A673 (cell line): Measurements from ENCODE around the gene STRN. TPM values are rescaled to one million over a fixed set of nuclear protein-coding genes. Genes with fewer than 3 reads are reported as not detected.
A peak's percentile ranks its signal among the peaks of the same experiment; 100 is the strongest.

Experiments used
- BruUV-seq: library from RNA; stranded (reverse); fragments of 400-500 nt; replicated peaks from 2 replicates; lab custom pipeline; 2021; lab: Mats Ljungman, UMichigan
- CTCF ChIA-PET: fragments of 300-600 bp; sonication (Branson Sonifier 250); formaldehyde crosslinking; loops from one replicate; lab custom pipeline; 2022; ENCODE audit warnings: antibody characterized with exemption; lab: Charles Lee
- POLR2A ChIA-PET: fragments of 300-600 bp; sonication (Branson Sonifier 250); formaldehyde crosslinking; loops from one replicate; lab custom pipeline; 2022; ENCODE audit warnings: antibody characterized with exemption; ENCODE audit not compliant: low non-redundant PET; lab: Charles Lee
- DNase-seq: peaks from one replicate; pipeline ENCODE4 v3.0.0-alpha.2; 2015; ENCODE audit warnings: low spot score
- H3K27ac ChIP-seq: fragments of 200-600 bp; sonication (generic); 2 replicates; pipeline ENCODE4 v1.5.1; 2016; ENCODE audit warnings: mixed run types, low read depth, mild to moderate bottlenecking, mixed read lengths, antibody characterized with exemption, low read length; ENCODE audit not compliant: poor library complexity, severe bottlenecking
- H3K27me3 ChIP-seq: fragments of 200-600 bp; sonication (generic); replicated peaks from 2 replicates; pipeline ENCODE4 v1.6.1; 2017; ENCODE audit warnings: mixed run types, low read depth, mild to moderate bottlenecking, mixed read lengths, antibody characterized with exemption, low read length; ENCODE audit not compliant: insufficient read depth, poor library complexity
- H3K36me3 ChIP-seq: fragments of 200-600 bp; sonication (generic); 2 replicates; pipeline ENCODE4 v1.6.1; 2016; ENCODE audit warnings: mixed run types, mild to moderate bottlenecking, mixed read lengths, antibody characterized with exemption, low read length; ENCODE audit not compliant: insufficient read depth, poor library complexity, severe bottlenecking
- H3K4me1 ChIP-seq: fragments of 200-600 bp; sonication (generic); 2 replicates; pipeline ENCODE4 v1.6.1; 2017; ENCODE audit warnings: mixed run types, mild to moderate bottlenecking, mixed read lengths, antibody characterized with exemption, low read length; ENCODE audit not compliant: insufficient read depth, poor library complexity, severe bottlenecking
- H3K4me3 ChIP-seq: fragments of 200-600 bp; sonication (generic); 2 replicates; pipeline ENCODE4 v1.5.1; 2016; ENCODE audit warnings: low read depth, mixed run types, mild to moderate bottlenecking, mixed read lengths, low read length; ENCODE audit not compliant: poor library complexity, severe bottlenecking
- H3K9me3 ChIP-seq: fragments of 200-600 bp; sonication (generic); 2 replicates; pipeline ENCODE4 v1.6.1; 2016; ENCODE audit warnings: mixed run types, low read depth, mild to moderate bottlenecking, mixed read lengths, antibody characterized with exemption, low read length; ENCODE audit not compliant: poor library complexity, severe bottlenecking
- CTCF ChIP-seq: fragments of 300-800, 200-600 bp; sonication (generic); conservative IDR thresholded peaks from 2 replicates; pipeline ENCODE4 v1.5.1; 2017; ENCODE audit warnings: low read depth, mild to moderate bottlenecking, antibody characterized with exemption, low read length, moderate library complexity, mixed read lengths
- EZH2 ChIP-seq: fragments of 200-600 bp; sonication (generic); IDR thresholded peaks from 2 replicates; pipeline ENCODE4 v1.6.1; 2017; ENCODE audit warnings: borderline replicate concordance, low read depth, mild to moderate bottlenecking, mixed read lengths, antibody characterized with exemption, low read length; ENCODE audit not compliant: poor library complexity, severe bottlenecking
- intact Hi-C: fragments of 100-400 bp; cut with micrococcal nuclease; formaldehyde crosslinking; loops from one replicate; pipeline ENCODE4 v1.10.0; 2022; ENCODE audit not compliant: unreplicated experiment
- total RNA-seq: library from RNA; stranded (reverse); gene quantifications from 2 replicates; pipeline ENCODE4 v1.2.3, GENCODE V29; 2021

Gene STRN
- total RNA-seq, 1 experiment from 2014 or later = 36.1 TPM

- ChIA-PET POLR2A (no interaction called here), CTCF (no interaction called here)
- intact Hi-C loops = no loop called here
- Histone ChIP-seq H3K27me3 (no peaks in the 10 kb centered on the region), H3K27ac (no peak overlapping the region), H3K4me1 (no peaks in the 10 kb centered on the region), H3K36me3 (peaks cover 10% of the 10 kb centered on the region), H3K4me3 (no peak overlapping the region), H3K9me3 (no peaks in the 10 kb centered on the region)
- DNase-seq = no peak
- no TSS peak for BruUV-seq
- TF ChIP-seq CTCF = no peak
Measured at GRCh38 chr2:37011130-37011529, 44.8 kb upstream of the STRN start.

DNA sequence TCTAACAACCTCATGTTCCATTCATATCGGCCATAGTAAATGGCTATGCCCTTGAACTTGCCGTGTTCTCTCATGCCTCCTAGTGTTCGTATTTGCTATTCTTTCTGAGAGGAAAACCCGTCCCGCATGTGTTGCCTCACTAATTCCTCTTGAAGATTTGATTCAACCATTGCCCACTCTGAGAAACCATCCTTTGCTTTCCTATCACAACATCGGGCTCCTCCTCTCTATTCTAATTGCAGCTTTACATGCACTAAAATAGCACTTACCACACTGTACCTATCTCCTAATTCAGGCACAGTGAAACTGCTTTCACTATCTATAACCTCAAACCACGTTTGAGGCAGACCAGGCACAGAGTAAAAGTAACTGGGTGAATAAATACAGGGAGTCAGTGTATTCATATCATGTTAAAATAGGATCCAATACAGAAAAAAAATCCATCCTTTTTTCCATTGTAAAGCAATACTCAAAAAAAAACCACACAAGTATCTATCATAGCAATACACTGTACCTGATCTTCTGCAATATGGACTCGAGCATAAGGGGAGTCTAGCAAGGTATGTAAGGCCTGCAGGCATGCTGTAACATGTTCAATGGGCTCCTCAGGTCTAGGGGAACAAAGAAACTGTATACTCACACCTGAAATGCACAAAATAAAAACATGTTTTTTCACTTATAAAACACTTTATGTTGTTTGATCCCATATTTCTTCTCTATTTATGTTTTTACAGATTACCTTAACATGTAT is 39.0 kb upstream of the STRN start:
- Histone ChIP-seq H3K27ac (no peak overlapping the region), H3K4me3 (no peak overlapping the region), H3K27me3 (no peaks in the 10 kb centered on the region), H3K36me3 (peaks cover 31% of the 10 kb centered on the region), H3K9me3 (no peaks in the 10 kb centered on the region), H3K4me1 (no peaks in the 10 kb centered on the region)
- DNase-seq = peak; percentile 35
- POLR2A ChIA-PET = no interaction called here
- intact Hi-C loops = loop anchor here (2.0 kb wide), 1 partner anchor 222 kb away; no protein-coding TSS in a partner anchor
- CTCF ChIA-PET = no interaction called here
- BruUV-seq = no TSS peak
- TF ChIP-seq EZH2 = no peak
- peak; percentile 67 for TF ChIP-seq CTCF

- peaks cover 32% of the 10 kb centered on the region for H3K36me3 ChIP-seq
- intact Hi-C loops = no loop called here
- no peak for DNase-seq
- H3K27ac ChIP-seq = no peak overlapping the region
- H3K9me3 ChIP-seq = no peaks in the 10 kb centered on the region
- H3K4me1 ChIP-seq = no peaks in the 10 kb centered on the region
- H3K27me3 ChIP-seq = no peaks in the 10 kb centered on the region
- POLR2A ChIA-PET = no interaction called here
- H3K4me3 ChIP-seq = no peak overlapping the region
- BruUV-seq = no TSS peak
- CTCF ChIA-PET = no interaction called here
- no peak for TF ChIP-seq CTCF
- no peak for TF ChIP-seq EZH2
Measured at GRCh38 chr2:37000988-37001556, 34.7 kb upstream of the STRN start.
